ENCODE results near the gene GRIPAP1. TPM values are rescaled to one million over a fixed set of nuclear protein-coding genes. Genes with fewer than 3 reads are reported as not detected.

Gene GRIPAP1, protein sequence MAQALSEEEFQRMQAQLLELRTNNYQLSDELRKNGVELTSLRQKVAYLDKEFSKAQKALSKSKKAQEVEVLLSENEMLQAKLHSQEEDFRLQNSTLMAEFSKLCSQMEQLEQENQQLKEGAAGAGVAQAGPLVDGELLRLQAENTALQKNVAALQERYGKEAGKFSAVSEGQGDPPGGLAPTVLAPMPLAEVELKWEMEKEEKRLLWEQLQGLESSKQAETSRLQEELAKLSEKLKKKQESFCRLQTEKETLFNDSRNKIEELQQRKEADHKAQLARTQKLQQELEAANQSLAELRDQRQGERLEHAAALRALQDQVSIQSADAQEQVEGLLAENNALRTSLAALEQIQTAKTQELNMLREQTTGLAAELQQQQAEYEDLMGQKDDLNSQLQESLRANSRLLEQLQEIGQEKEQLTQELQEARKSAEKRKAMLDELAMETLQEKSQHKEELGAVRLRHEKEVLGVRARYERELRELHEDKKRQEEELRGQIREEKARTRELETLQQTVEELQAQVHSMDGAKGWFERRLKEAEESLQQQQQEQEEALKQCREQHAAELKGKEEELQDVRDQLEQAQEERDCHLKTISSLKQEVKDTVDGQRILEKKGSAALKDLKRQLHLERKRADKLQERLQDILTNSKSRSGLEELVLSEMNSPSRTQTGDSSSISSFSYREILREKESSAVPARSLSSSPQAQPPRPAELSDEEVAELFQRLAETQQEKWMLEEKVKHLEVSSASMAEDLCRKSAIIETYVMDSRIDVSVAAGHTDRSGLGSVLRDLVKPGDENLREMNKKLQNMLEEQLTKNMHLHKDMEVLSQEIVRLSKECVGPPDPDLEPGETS
- 8.5 and 10.0 TPM in 2 replicates for total RNA-seq

DNA sequence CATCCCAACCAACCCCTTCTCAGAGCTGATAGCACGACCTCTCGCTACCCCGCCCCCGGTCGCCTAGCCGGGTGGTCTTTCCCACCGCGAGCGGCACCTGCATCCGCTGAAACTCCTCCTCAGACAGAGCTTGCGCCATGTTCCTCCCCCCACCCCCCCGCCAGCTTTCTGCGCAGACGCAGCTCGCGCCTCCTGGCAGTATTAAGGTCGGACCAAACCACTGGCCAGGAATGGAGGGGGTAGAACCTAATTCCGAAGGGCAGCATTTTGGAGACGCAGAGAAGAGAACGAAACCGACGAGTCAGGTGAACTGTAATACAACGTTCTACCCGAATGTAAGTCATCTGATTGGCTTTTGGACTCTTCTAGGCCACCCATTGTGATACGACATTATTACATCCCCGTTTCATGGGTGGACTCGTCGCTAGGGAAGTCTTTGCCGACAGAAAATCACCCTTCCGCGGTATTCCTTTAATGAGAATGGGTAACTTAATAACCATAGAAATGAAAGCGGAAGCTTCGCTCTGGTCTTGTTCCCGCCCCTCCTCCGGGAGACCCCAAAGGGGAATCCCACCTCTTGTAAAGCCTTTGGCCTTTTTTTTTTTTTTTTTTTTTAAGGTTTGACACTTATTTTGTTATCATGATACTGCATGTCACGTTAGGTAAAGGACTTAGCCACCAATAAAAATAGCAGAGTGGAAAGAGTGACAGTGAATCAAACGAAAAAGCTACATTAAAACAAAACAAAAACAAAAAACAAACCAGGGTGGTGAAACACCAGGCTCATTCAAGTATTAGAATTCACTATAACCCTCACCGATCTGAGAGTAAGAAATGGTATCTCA lies at the start of gene GRIPAP1:
TSS of gene GRIPAP1 (minus strand) at position 174 of the 845 bp plus-strand sequence. CDS start at position 139, 35 bp downstream.

DNA sequence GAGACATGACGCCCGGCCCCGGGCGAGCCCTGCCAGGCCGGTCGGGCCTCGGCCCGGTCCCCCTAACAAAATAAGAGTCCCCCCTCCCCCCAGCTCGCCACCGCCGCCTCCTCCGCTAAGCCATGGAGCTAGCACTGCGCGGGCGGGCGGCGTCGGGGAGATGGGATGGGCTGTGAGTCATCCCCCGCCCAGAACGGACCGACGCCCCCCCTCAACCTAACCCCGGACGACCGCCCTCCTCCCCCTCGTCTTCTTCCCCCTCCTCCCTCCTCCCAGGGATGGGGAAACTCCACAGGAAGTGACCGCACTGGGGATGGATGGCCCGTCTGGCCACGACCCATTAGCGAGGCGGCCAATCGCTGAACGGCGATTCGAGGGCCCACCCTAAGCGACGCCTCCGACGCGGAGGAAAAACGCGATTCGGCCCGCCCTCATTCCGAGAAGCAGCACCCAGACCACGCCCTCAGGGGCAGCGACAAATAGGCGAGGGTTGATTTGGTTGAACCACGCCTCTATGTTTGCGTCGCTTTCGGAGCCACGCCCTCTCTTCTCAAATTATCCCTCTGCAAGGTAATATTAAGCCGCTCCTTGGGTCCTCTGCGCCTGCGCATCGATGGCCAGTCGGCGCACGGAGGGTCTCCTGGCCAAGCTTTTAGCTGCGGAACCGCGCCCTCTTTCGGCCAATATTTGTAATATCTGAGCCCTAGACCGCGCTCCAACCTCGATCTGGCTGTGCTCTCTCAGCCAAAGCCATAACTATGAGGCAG lies 41.3 kb upstream of the GRIPAP1 start, which contains the start of gene TFE3:
TSS of gene TFE3 (minus strand) at position 138 of the 767 bp plus-strand sequence. CDS start at position 7, 131 bp downstream.

DNA sequence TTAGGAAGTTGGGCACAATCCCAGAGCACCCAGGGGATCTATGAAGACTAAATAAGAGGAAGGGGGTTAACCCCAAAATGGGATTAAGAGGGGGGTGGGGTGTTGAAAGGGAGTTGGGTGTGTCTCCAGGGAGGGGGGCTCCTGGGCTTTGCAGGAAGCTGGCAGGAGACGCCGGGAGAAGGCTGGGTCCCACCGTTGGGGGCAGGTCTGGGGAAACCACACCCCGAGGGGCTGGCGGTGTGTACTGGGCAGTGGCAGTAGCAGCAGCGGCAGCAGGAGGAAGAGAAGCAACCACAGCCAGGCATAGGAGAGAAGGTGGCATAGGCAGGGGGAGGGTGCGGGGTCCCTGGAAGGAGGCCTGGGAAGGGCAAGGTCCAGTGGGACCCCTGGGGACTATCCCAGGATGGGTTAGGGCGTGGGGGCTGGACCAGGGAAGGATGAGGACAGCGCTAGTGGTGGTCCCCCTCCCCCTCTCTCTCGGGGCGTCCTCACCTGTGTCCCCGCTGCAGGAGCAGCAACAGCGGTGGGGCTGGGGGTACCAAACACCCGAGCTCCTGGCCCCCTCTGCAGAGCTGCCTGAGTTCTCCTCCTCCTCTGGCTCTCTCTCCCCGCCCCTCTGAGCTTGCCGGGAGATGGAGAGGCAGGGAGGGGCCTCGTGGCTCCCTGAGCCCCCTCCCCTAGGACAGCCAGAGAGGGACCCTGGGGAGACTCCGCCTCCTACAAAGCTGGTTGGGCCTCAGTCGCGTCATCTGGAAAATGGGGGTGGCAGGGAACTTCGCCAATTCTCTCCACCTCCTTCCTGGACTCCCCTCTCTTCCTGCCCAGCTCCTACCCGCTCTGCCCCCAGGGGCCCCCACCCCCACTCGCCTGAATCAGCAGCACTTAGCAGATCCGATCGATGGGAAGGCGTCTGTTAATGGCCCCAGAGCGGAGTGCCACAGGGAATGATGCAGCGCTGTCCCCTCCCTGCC lies 30.5 kb downstream of the GRIPAP1 start, which contains the start of gene KCND1:
TSS of gene KCND1 (minus strand) at position 596 of the 971 bp plus-strand sequence. CDS start 1,573 bp downstream, outside the sequence.

GRCh38 chrX:48957477-48957826 lies 44.6 kb downstream of the GRIPAP1 start, which contains the start of gene OTUD5:
TSS of gene OTUD5 (minus strand) at chrX:48957607. CDS start at chrX:48957570, 37 bp downstream.

Small RNAs within 50 kb of the gene (small RNA-seq; reads per million reads assigned to genes)
- not detected for gene RNU6-722P

Other genes starting within 250 kb of the GRIPAP1 start
- not detected in 2 replicates for gene GLOD5, start 240.5 kb downstream of the GRIPAP1 start, total RNA-seq
- gene GATA1, start 215.7 kb downstream of the GRIPAP1 start, total RNA-seq: not detected in 2 replicates
- 24.3 and 30.5 TPM in 2 replicates for gene HDAC6, start 200.2 kb downstream of the GRIPAP1 start, total RNA-seq
- gene ERAS, start 175.8 kb downstream of the GRIPAP1 start, total RNA-seq: 0.37 TPM in 1 of 2 replicates, not detected in the other
- 0.20 and 0.37 TPM in 2 replicates for gene PCSK1N, start 166.7 kb downstream of the GRIPAP1 start, total RNA-seq
- gene TIMM17B, start 104.5 kb downstream of the GRIPAP1 start, total RNA-seq: 29.3 and 30.5 TPM in 2 replicates
- 30.9 and 45.6 TPM in 2 replicates for gene PQBP1, start 104.3 kb downstream of the GRIPAP1 start, total RNA-seq
- 11.4 and 12.7 TPM in 2 replicates for gene SLC35A2, start 90.6 kb downstream of the GRIPAP1 start, total RNA-seq
- gene PIM2, start 83.2 kb downstream of the GRIPAP1 start, total RNA-seq: 2.2 and 4.1 TPM in 2 replicates
- gene OTUD5, start 44.7 kb downstream of the GRIPAP1 start, total RNA-seq: 23.7 and 26.5 TPM in 2 replicates
- gene KCND1, start 30.4 kb downstream of the GRIPAP1 start, total RNA-seq: 0.20 and 0.37 TPM in 2 replicates
- 50.0 and 52.0 TPM in 2 replicates for gene TFE3, start 41.1 kb upstream of the GRIPAP1 start, total RNA-seq
- gene CCDC120, start 56.7 kb upstream of the GRIPAP1 start, total RNA-seq: 0.37 and 0.39 TPM in 2 replicates
- gene PRAF2, start 71.7 kb upstream of the GRIPAP1 start, total RNA-seq: 13.5 and 15.4 TPM in 2 replicates
- gene WDR45, start 77.6 kb upstream of the GRIPAP1 start, total RNA-seq: 52.8 and 62.8 TPM in 2 replicates
- 10.7 and 14.9 TPM in 2 replicates for gene GPKOW, start 121.5 kb upstream of the GRIPAP1 start, total RNA-seq
- 0.73 and 0.98 TPM in 2 replicates for gene MAGIX, start 160.5 kb upstream of the GRIPAP1 start, total RNA-seq
- gene PLP2, start 169.6 kb upstream of the GRIPAP1 start, total RNA-seq: 49.5 and 73.1 TPM in 2 replicates
- gene PRICKLE3, start 184.1 kb upstream of the GRIPAP1 start, total RNA-seq: 7.0 and 7.6 TPM in 2 replicates
- gene SYP, start 197.9 kb upstream of the GRIPAP1 start, total RNA-seq: 0.20 and 0.37 TPM in 2 replicates
- gene CACNA1F, start 231.1 kb upstream of the GRIPAP1 start, total RNA-seq: not detected in 2 replicates
- 13.6 and 17.8 TPM in 2 replicates for gene CCDC22, start 233.2 kb upstream of the GRIPAP1 start, total RNA-seq